Measurements from ENCODE around the gene CASK.

DNA sequence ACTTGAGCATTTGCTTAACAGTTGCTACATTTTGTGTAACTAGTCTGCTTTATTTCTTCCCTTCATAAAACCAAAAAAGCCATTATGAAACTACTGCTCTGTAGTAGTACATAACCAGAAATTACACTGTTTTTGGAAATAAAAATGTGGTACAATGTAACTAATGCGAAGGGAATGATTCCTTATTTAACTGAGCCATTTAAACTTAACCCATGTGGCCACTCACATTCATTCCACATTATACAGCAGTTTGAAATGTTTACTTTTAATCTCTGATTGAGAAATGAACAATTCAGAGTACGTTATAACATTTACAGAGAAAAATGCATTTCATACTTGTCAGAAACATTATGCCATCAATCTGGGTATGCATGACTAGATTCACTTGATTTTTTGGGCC, 382.0 kb downstream of the CASK start:
- TF ChIP-seq POLR2A (IDR thresholded peaks at IDR 0.05) (no peak), POLR2AphosphoS5 (IDR thresholded peaks at IDR 0.05) (no peak)
- TF ChIP-seq, protein P1, sequence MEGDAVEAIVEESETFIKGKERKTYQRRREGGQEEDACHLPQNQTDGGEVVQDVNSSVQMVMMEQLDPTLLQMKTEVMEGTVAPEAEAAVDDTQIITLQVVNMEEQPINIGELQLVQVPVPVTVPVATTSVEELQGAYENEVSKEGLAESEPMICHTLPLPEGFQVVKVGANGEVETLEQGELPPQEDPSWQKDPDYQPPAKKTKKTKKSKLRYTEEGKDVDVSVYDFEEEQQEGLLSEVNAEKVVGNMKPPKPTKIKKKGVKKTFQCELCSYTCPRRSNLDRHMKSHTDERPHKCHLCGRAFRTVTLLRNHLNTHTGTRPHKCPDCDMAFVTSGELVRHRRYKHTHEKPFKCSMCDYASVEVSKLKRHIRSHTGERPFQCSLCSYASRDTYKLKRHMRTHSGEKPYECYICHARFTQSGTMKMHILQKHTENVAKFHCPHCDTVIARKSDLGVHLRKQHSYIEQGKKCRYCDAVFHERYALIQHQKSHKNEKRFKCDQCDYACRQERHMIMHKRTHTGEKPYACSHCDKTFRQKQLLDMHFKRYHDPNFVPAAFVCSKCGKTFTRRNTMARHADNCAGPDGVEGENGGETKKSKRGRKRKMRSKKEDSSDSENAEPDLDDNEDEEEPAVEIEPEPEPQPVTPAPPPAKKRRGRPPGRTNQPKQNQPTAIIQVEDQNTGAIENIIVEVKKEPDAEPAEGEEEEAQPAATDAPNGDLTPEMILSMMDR (IDR thresholded peaks at IDR 0.05 in 8 of 11, conservative IDR thresholded peaks at IDR 0.05 in 3 of 11), result no peak
